Colonic mucosa (tissue), 4 donors: ENCODE data around the gene TELO2. TPM values are rescaled to one million over a fixed set of nuclear protein-coding genes. Genes with fewer than 3 reads are reported as not detected.

ENCODE experiments used
- DNase-seq: peaks from one replicate; pipeline ENCODE4 v3.0.0-alpha.2; 2020
- H3K27ac ChIP-seq: fragments of 200-600 bp; one replicate; pipeline ENCODE4 v1.8.0; 2021
- H3K27me3 ChIP-seq: fragments of 200-600 bp; one replicate; pipeline ENCODE4 v1.8.0; 2021
- H3K36me3 ChIP-seq: fragments of 200-600 bp; one replicate; pipeline ENCODE4 v1.8.0; 2021
- H3K4me1 ChIP-seq: fragments of 200-600 bp; one replicate; pipeline ENCODE4 v1.8.0; 2021; ENCODE audit warnings: mild to moderate bottlenecking
- H3K4me3 ChIP-seq: fragments of 200-600 bp; one replicate; pipeline ENCODE4 v1.8.0; 2021
- H3K9ac ChIP-seq, 2 donors: one replicate each; pipeline ENCODE4 v1.7.0; 2013; ENCODE audit warnings: control low read depth in 2 of 2, low read depth in 2 of 2, low read length in 2 of 2
- H3K9me3 ChIP-seq: fragments of 200-600 bp; one replicate; pipeline ENCODE4 v1.8.0; 2021
- CTCF ChIP-seq: fragments of 200-600 bp; IDR thresholded peaks from one replicate; pipeline ENCODE4 v1.8.0; 2022; ENCODE audit warnings: antibody characterized with exemption, mild to moderate bottlenecking
- intact Hi-C: fragments of 100-400 bp; cut with DNase I; formaldehyde crosslinking; loops from one replicate; pipeline ENCODE4 v1.14.1; 2022
- total RNA-seq, 2 donors: library from RNA; stranded (reverse); fragmentation: NEBNext Ultra II Directional in 1 of 2; extraction: Animal tissue kit (Norgen Biotek cat#: 25700) in 1 of 2; gene quantifications; one replicate each; pipeline ENCODE4 v1.2.1, GENCODE V29; 2021
- donor health status: healthy.
- donor health status: DM: no; HTN: no; CAD: no.
- donor health status: DM: no; HTN: no; CAD: no.

The TELO2 gene
- total RNA-seq, 2 donors from 2014 or later: 18.4 to 76.0 TPM

- intact Hi-C loops: no loop called here
- DNase-seq: no peak
- H3K4me3 ChIP-seq: no peak overlapping the region
These were observed 42.9 kb upstream of the TELO2 start for GRCh38 chr16:1450218-1450617.

GRCh38 chr16:1450841-1451240, 42.3 kb upstream of the TELO2 start:
- intact Hi-C loops: no loop called here
- Histone ChIP-seq H3K9me3 (no peaks in the 10 kb centered on the region), H3K9ac (no peak overlapping the region), H3K4me3 (no peak overlapping the region), H3K27ac (no peak overlapping the region), H3K27me3 (no peaks in the 10 kb centered on the region), H3K36me3 (no peaks in the 10 kb centered on the region), H3K4me1 (no peaks in the 10 kb centered on the region)
- DNase-seq: no peak
- no peak for TF ChIP-seq CTCF

More at GRCh38 chr16:1450218-1450617, 42.9 kb upstream of the TELO2 start:
- Histone ChIP-seq H3K4me1 (no peaks in the 10 kb centered on the region), H3K27me3 (no peaks in the 10 kb centered on the region), H3K36me3 (no peaks in the 10 kb centered on the region), H3K9me3 (no peaks in the 10 kb centered on the region), H3K9ac (no peak overlapping the region), H3K27ac (no peak overlapping the region)
- no peak for TF ChIP-seq CTCF

GRCh38 chr16:1451702-1452392, 41.3 kb upstream of the TELO2 start:
- H3K9ac ChIP-seq: no peak overlapping the region

GRCh38 chr16:1452530-1452929, 40.6 kb upstream of the TELO2 start:
- no peaks in the 10 kb centered on the region for H3K4me1 ChIP-seq
- DNase-seq: no peak
- no peak overlapping the region for H3K9ac ChIP-seq
- no peaks in the 10 kb centered on the region for H3K27me3 ChIP-seq
- H3K4me3 ChIP-seq: no peak overlapping the region
- H3K36me3 ChIP-seq: no peaks in the 10 kb centered on the region
- no peak overlapping the region for H3K27ac ChIP-seq
- intact Hi-C loops: no loop called here
- TF ChIP-seq CTCF: no peak
- H3K9me3 ChIP-seq: no peaks in the 10 kb centered on the region

More at GRCh38 chr16:1451702-1452392, 41.3 kb upstream of the TELO2 start:
- Histone ChIP-seq H3K27me3 (no peaks in the 10 kb centered on the region), H3K9me3 (no peaks in the 10 kb centered on the region), H3K36me3 (no peaks in the 10 kb centered on the region), H3K4me3 (no peak overlapping the region), H3K4me1 (no peaks in the 10 kb centered on the region), H3K27ac (no peak overlapping the region)
- intact Hi-C loops: no loop called here
- DNase-seq: no peak
- TF ChIP-seq CTCF: no peak

GRCh38 chr16:1453316-1453715, 39.8 kb upstream of the TELO2 start:
- no peak for DNase-seq
- Histone ChIP-seq H3K9me3 (no peaks in the 10 kb centered on the region), H3K27ac (no peak overlapping the region), H3K9ac (no peak overlapping the region), H3K27me3 (no peaks in the 10 kb centered on the region), H3K36me3 (no peaks in the 10 kb centered on the region), H3K4me3 (no peak overlapping the region), H3K4me1 (no peaks in the 10 kb centered on the region)
- intact Hi-C loops: no loop called here
- no peak for TF ChIP-seq CTCF
